GM12865 (cell line): ENCODE data around the gene SSR3.

ENCODE experiments used
- DNase-seq: peaks from one replicate; pipeline ENCODE4 v3.0.0; 2010; ENCODE audit warnings: low read depth
- H3K4me3 ChIP-seq: 2 replicates; pipeline ENCODE4 v1.5.1; 2011; ENCODE audit warnings: mild to moderate bottlenecking, low read depth, low read length, control low read depth
- TF ChIP-seq, protein P1 (sequence below): IDR thresholded peaks from 2 replicates; pipeline ENCODE4 v1.5.1; 2011; ENCODE audit warnings: low read length, control low read depth, low read depth, inconsistent platforms; ENCODE audit not compliant: insufficient read depth; ENCODE audit errors: missing control alignments

The SSR3 gene

GRCh38 chr3:156559321-156559720 is 4.4 kb upstream of the SSR3 start:
- DNase-seq: no peak
- no peak overlapping the region for H3K4me3 ChIP-seq
- TF ChIP-seq, protein P1, sequence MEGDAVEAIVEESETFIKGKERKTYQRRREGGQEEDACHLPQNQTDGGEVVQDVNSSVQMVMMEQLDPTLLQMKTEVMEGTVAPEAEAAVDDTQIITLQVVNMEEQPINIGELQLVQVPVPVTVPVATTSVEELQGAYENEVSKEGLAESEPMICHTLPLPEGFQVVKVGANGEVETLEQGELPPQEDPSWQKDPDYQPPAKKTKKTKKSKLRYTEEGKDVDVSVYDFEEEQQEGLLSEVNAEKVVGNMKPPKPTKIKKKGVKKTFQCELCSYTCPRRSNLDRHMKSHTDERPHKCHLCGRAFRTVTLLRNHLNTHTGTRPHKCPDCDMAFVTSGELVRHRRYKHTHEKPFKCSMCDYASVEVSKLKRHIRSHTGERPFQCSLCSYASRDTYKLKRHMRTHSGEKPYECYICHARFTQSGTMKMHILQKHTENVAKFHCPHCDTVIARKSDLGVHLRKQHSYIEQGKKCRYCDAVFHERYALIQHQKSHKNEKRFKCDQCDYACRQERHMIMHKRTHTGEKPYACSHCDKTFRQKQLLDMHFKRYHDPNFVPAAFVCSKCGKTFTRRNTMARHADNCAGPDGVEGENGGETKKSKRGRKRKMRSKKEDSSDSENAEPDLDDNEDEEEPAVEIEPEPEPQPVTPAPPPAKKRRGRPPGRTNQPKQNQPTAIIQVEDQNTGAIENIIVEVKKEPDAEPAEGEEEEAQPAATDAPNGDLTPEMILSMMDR: no peak

GRCh38 chr3:156558389-156558788 is 3.5 kb upstream of the SSR3 start:
- no peak overlapping the region for H3K4me3 ChIP-seq
- no peak for DNase-seq
- TF ChIP-seq, protein P1: no peak

GRCh38 chr3:156554515-156554841 is 439 bp downstream of the SSR3 start:
- no peak for DNase-seq
- H3K4me3 ChIP-seq: peak overlapping the region; percentile 98
- TF ChIP-seq, protein P1: no peak

DNA sequence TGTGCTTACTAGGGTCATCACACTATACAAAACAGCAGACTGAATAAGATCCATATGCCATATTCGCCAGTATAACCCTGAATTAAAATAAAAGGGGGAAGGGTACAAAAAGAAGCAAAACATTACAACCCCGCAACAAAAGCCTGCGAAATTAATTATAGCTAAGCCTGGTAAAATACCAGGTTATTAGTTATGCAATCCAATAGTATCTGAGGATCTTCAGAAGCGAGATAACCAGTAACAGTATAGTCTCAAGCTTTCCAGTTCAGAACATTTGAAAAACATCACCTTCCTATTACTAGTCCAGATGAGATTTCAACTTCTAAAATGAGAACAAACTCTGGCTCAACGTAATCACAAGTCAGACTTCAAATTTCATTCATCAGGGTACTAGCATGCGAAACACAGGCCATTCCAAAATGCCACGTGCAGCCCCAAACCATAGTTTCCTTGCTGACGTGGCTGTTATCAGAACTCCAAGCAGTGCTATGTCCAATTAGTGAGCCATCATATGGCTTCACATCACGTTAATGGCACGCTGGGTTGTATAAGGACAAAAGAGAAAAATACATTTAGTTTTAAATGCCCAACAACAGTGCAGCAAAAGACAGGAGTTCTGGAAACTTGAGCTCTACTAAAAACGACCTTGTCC is 1.1 kb downstream of the SSR3 start:
- TF ChIP-seq, protein P1: no peak
- peak; percentile 59 for DNase-seq
- H3K4me3 ChIP-seq: peak overlapping the region; percentile 98

- TF ChIP-seq, protein P1: no peak
- no peak for DNase-seq
- H3K4me3 ChIP-seq: peak overlapping the region; percentile 98
Measured at GRCh38 chr3:156552973-156553372, 1.9 kb downstream of the SSR3 start.

GRCh38 chr3:156551746-156552145 is 3.2 kb downstream of the SSR3 start:
- no peak overlapping the region for H3K4me3 ChIP-seq
- no peak for DNase-seq
- TF ChIP-seq, protein P1: no peak

DNA sequence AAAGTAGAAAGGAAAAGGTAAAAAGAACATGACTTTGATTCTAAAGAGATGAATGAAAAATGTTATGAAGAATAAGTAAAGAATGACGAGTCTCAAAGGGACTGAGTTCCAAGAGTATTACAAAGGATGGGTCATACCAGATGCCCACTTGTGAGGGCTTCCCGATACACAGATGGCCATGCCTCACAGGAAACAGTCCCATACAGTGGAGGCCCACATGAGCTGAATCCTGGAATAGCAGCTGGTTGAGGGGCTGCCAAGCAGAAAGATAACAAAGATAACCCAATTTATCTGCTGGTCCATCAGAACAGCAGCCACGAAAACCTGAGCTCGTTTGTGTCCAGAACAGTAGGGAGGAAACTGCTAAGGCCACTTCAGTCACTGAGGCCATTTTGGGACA is 3.7 kb downstream of the SSR3 start:
- TF ChIP-seq, protein P1: no peak
- DNase-seq: no peak

More for the DNA sequence above, 3.7 kb downstream of the SSR3 start:
- no peak overlapping the region for H3K4me3 ChIP-seq
